Umbilical cord (tissue), 2 donors: ENCODE results near the gene OR1D5. TPM values are rescaled to one million over a fixed set of nuclear protein-coding genes. Genes with fewer than 3 reads are reported as not detected.
"Not testable (repeated sequence)": the region's sequence is repeated elsewhere in the genome, so short reads cannot be mapped to it uniquely, and the experiment has no call there.

Experiments
- DNase-seq: peaks from one replicate; pipeline ENCODE4 v3.0.0-alpha.2; 2015; ENCODE audit warnings: low spot score
- total RNA-seq: library from RNA; depleted of rRNA; stranded (reverse); fragments of >200 nt; gene quantifications from one replicate; pipeline ENCODE4 v1.2.3, GENCODE V29; 2014; ENCODE audit warnings: low replicate concordance; ENCODE audit not compliant: insufficient read depth

OR1D5 gene, protein sequence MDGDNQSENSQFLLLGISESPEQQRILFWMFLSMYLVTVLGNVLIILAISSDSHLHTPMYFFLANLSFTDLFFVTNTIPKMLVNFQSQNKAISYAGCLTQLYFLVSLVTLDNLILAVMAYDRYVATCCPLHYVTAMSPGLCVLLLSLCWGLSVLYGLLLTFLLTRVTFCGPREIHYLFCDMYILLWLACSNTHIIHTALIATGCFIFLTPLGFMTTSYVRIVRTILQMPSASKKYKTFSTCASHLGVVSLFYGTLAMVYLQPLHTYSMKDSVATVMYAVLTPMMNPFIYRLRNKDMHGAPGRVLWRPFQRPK
- total RNA-seq, result not detected

GRCh38 chr17:3063507-3063906, at the start of gene OR1D5:
Gene OR1D5, minus strand, starts transcription at chr17:3063607. Its CDS starts 0 bp downstream, at chr17:3063607.
- not testable (repeated sequence) for DNase-seq

DNA sequence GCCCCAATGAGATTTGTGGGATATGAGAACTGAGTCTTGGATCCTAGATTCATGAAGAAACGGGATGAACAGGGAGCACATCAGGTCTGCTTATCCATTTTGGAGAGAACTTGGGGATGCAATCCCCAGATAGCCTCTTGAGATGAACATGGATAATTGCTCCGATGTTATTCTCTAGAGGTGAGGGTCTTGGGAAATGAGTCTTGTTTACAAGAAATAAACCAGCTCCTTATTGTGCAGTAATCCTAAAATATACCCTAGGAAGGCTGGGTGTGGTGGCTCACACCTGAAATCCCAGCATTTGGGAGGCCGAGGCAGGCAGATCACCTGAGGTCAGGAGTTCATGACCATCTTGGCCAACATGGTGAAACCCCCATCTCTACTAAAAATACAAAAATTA, 40.9 kb upstream of the OR1D5 start, which contains the start of gene OR1D2:
Gene OR1D2 (minus strand): TSS at position 101 of the 400 bp plus-strand sequence. CDS start 11,426 bp downstream, outside the sequence.
- DNase-seq, result no peak

GRCh38 chr17:3073850-3074249, 10.4 kb upstream of the OR1D5 start:
- not testable (repeated sequence) for DNase-seq

GRCh38 chr17:3065192-3065591, 1.8 kb upstream of the OR1D5 start:
- DNase-seq, result peak; percentile 23

GRCh38 chr17:3062824-3063377, 506 bp downstream of the OR1D5 start:
- DNase-seq, result not testable (repeated sequence)

- DNase-seq, result not testable (repeated sequence)
Observed at GRCh38 chr17:3054868-3055267, 8.5 kb downstream of the OR1D5 start.

GRCh38 chr17:3049705-3050295, 13.6 kb downstream of the OR1D5 start:
- no peak for DNase-seq

DNA sequence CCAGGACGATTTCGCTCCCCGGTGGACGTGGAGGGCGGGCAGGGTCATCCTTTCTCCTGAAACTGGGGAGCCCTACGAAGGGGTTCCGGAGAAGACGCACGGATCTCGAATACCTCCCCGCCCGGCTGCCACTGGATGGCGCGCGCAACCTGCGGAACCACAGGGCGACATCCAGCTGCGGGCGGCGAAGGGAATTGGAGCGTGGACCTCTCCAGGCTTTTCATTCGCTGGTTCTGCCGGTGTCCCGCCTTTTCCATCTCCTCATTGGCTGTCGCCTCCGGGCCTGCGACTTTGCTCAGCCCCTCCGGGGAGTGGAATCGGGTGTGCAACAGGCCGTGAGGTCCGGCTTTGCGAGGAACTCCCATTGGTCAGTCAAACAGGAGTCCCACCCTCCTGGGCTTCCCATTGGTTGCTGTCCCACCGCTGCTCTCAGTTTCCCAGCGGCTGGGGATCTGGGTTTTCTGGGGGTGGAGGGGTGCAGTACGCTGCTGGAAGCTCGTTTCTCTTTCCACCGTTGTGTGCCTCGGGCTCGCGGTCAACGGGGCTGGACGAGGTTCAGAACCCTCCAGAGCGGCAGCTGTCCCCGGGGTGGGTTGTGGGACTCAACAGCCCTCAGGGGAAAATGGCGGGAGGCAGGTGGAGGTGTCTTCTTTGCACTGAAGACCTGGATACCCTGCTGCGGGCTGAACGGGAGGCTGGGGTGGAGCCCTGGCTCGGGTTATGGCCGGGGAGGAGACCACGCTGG, 14.5 kb downstream of the OR1D5 start:
- DNase-seq, result peak; percentile 99

- DNase-seq, result no peak
Observed at GRCh38 chr17:3046753-3047152, 16.7 kb downstream of the OR1D5 start.

DNA sequence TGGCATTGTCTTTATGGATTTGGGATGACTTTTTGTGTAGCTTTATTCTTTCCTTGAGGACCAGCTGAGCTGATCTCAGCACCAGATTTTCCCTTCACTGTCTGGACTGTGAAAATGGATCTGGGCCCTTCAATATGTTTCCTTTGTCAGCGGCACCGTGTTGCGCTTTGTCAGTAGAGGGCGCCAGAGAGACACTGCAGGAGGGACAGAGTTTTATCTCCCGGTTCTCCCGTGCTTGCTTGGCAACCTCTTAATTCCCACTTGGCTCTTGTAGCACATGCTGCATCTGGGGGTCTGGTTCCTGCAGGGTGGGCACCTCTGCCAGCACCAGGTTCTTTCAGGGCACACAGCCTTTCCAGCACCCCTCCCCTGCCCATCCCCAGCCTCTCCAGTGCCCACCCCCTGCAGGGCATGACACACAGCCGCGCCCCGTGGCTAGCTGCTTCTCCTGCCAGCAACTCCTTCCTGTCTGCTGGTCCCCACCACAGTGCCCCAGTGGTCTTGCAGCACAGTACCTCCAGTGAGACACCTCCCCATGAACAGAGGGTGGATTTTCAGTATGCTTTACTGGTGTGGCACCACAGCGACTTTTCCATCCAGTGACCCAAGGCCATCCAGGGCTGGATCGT, 19.6 kb downstream of the OR1D5 start:
- DNase-seq, result no peak

DNA sequence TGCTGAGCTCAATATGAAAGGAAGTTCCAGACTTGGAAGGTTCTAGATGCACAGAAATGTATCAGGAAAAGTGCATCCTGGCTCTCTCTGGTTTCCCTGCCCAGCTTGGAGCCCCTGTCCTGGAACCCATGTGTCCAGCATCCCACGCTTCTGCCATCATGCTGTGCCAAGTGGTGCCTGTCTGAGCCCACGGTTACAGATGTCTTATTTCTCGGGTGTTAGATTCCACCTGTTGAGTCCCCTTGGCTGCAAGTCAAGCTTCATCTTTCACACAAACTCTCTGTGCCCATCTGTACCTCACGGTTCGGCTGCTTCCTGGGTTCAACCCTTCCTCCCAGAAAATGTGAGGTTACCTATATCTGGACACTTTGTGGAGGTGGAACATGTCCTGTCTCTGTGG, 22.5 kb downstream of the OR1D5 start:
- DNase-seq, result no peak

GRCh38 chr17:3039736-3040135, 23.7 kb downstream of the OR1D5 start:
- DNase-seq, result no peak

- no peak for DNase-seq
Observed at GRCh38 chr17:3038941-3039340, 24.5 kb downstream of the OR1D5 start.

DNA sequence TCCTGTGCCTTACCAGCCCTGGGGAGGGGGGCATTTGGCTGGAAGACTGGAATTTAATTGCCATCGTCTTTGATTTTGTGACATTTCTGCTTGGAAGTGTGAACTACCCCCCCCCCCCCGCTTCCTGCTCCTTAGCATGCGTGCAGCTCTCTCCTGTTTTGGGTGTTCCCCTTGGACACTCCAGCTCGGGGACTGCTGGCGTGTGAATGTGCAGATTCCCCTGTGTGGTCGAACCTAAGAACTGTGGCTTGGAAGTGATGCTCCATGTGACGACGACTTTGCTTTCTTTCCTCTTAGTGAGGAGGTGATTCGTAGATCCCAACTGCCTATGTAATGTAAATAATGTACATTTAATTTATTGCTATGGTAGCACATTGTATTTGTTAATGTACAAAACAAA, 26.1 kb downstream of the OR1D5 start:
- DNase-seq, result no peak

DNA sequence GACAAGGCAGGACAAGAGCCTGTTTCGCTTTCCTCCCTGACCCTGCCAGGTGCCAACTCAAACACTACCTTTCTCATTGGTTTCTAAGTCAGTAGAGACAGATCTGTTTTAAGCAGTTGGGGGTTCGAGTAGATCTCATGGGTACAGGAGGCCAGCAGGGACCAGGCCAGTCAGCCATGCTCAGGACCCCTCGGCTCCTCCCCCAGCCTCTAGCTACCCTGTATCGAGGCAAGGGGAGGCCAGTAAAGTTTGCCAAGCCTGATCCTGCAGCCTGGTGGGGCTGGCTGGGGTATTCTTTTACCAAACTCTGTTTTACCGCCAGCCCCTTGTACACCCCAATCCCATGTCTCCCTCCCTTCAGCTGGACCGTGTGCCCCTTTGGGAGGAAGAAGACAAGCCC, 26.6 kb downstream of the OR1D5 start:
- DNase-seq, result no peak

DNA sequence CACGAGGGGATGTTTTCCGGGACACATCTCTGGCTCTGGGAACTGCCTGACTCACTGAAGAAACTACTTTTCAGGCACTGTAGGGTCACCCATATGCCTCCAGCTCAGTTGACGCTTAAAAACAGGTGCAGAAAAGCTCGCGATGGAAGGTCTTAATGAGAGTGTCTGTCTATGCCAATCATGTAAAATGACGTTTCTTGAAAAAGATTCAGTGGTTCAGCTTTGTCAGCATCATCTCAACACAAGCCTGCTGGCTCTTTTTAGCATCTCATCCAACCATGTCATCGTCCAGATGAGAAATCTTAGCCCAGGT, 27.5 kb downstream of the OR1D5 start:
- DNase-seq, result no peak

DNA sequence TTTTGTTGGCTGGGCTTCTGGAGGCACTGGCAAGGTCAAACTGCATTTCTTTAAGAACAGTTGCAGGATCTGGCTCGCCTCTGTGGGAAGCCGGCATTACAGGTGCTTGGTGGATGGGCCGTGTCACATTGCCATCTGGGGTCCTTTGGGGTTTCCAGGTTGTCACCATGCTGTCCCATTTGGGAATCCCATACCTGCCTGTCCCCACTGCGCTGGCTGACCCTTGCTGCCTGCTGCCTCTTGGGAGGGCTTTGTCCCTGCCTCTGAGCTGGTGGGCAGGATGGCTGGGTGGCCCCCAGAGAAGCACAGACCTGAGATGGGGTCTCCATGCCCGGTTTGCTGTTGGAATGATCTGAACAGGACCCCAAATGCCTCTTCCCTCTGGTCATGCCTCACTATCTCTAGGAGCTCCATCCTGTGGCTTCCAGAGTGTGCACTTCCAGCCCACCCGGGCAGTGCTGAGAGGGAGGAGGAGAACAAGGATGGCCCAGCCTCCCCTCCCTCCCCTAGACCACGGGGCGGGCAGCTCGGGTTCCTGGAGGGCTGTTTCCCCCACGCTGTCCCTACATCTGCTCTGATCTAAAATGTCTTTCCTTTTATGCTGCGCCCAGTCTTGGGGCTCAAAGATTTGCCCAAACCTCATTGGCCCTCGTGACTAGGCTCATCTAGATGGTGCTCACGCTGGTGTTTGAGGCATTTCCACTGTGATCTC, 28.0 kb downstream of the OR1D5 start:
- no peak for DNase-seq

DNA sequence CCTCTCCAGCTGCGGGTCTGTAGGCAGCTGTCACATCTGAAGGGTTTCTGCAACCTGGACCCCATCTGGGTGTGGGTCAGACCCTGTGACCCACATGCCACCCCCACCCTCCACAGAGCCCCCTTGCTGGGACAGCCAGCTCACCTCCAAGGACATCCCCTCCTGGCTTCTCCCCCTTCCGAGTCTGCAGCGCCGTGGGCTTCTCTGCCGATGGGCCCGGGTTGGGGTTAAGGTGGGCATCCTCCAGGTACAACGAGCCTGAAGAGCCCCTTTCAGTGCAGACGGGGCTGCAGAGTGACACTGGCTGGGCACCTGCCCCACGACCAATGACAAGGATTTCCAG, 28.9 kb downstream of the OR1D5 start:
- DNase-seq, result no peak

- no peak for DNase-seq
Observed at GRCh38 chr17:3033741-3034577, 29.4 kb downstream of the OR1D5 start.

- DNase-seq, result no peak
Observed at GRCh38 chr17:3033248-3033640, 30.2 kb downstream of the OR1D5 start.
